SK-N-MC (cell line): ENCODE measurements around the gene APOBEC3A.

ENCODE experiments used
- EZH2 ChIP-seq: fragments of 200-600 bp; sonication (generic); IDR thresholded peaks from one replicate; pipeline ENCODE4 v1.6.1; 2017; ENCODE audit warnings: antibody characterized with exemption
- POLR2AphosphoS5 ChIP-seq: IDR thresholded peaks from 2 replicates; pipeline ENCODE4 v1.6.1; 2012; ENCODE audit warnings: mild to moderate bottlenecking, low read depth, low read length, borderline replicate concordance

DNA sequence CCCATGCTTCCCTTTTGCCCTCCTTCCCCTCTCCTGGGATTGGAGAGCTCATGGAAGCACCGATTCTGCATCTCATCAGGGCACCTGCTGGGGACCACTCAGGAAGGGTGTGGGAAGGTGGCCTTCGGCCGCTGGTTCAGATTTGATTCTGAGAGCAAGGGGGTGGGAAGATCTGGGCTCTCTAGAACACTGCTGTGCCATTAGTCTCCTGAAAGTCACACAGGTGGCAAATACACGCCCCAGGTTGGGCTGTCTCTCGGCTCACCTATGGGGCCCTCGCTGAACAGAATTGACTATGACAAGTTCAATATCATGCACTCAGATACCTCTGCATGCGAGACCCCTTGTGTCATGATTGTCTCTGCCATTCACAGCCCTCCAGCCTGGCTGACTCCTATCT lies 12.8 kb upstream of the APOBEC3A start:
- TF ChIP-seq EZH2 (no peak), POLR2AphosphoS5 (no peak)
